ENCODE results near the gene A1BG.
"Not testable (repeated sequence)": the region's sequence is repeated elsewhere in the genome, so short reads cannot be mapped to it uniquely, and the experiment has no call there.

A1BG gene

DNA sequence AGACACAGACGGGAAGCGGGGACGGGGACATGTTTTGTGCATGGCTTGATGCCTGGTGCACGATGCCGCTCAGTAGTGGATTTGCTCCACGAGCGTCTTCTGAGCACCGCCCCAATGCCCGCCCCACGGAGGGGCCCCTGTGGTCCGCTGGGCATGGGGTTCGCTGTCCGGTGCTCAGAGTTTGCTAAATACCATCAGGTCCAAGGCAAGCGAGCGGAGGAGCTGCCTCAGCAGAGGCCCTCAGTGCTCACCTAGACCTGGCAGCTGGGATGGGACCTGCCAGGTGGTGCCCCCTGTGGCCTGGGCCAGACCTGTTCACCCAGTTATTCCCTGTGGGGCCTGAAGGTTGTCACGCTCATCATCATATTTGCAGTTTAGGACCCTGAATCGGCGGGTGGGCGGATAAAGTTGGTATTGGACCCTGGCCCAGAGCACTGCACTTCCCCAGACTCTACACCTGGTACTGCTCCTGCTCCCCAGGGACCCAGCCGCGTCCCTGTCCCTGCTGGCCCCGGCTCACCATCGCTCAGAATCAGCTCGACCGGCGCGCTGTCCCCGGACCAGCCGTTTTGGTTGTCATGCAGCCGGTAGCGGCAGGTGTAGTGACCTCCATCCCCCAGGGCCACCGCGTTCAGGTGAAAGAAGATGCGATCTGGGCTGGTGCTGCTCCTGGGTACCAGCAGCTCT lies 2.3 kb downstream of the A1BG start:
- TF ChIP-seq Cebpa-rat (IDR thresholded peaks at IDR 0.05), result no peak
- peaks cover 18 to 61% (median 54%) of the 10 kb centered on the region in 11 experiments for H4K20me1 ChIP-seq
- H3K9ac ChIP-seq, result peak overlapping the region; percentile 65 to 91 (median 85); a peak in 19 of 22 replicates
- H3K36me3 ChIP-seq, result peaks cover 0 to 42% (median 25%) of the 10 kb centered on the region in 11 experiments; a peak in 17 of 22 replicates
- peak overlapping the region; percentile 86 to 99 (median 96) for H3K4me2 ChIP-seq
- peak overlapping the region in 9 of 10 experiments; percentile 50 to 88 (median 76); a peak in 16 of 20 replicates for H3K4me3 ChIP-seq
- H3K27me3 ChIP-seq, result peaks cover 10 to 20% (median 12%) of the 10 kb centered on the region in 11 experiments
- H3K4me1 ChIP-seq, result peaks cover 42 to 67% (median 55%) of the 10 kb centered on the region in 10 experiments
- H3K27ac ChIP-seq, result peak overlapping the region in 8 of 11 experiments; percentile 78 to 98 (median 86); a peak in 11 of 22 replicates
- no peaks in the 10 kb centered on the region for H3K9me3 ChIP-seq (replicated peaks in 1 of 11)

DNA sequence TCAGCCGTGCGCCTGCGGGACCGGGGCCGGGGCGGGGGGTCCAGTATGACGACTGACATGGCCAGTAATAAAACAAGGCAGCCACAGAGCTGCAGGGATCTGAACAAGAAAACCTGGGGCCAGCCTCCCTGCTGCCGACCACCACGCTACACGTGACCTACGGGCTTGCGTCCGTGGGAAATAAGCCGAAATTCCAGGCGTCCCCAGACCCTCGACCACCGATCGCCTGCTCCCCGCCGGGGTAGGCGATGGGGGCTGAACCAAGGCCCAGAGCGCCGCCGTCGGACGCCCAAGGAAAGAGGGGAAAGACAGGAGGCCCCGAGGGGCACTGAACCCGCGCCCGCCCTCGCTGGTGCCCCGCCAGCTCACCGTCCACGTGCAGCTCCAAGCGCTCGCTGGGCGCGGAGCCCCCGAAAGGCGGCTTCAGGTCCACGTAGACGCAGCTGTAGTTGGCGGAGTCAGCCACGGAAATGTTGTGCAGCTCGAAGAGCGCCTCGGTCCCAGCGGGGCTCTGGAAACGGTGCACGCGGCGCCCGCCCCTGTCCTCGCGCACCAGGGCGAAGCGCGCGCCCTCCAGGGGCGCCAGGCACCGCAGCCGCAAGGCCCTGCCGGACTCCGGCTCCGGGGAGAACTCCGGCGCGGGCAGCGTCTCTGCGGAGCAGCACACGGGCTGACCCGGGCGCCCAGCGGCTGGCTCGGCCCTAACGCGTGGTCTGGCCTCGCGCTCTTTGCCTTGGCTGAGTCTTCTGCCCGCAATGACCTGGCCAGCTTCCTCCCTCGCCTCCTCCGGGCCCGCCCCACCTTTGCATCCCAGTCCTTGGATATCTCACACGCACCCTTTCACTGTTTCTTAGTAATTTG lies 3.1 kb downstream of the A1BG start:
- Histone ChIP-seq H3K4me3 (peak overlapping the region; percentile 47 to 88 (median 75)), H3K27me3 (peaks cover 2 to 12% (median 4%) of the 10 kb centered on the region in 11 experiments; a peak in 21 of 22 replicates)
- no peak for TF ChIP-seq Cebpa-rat (IDR thresholded peaks at IDR 0.05)

DNA sequence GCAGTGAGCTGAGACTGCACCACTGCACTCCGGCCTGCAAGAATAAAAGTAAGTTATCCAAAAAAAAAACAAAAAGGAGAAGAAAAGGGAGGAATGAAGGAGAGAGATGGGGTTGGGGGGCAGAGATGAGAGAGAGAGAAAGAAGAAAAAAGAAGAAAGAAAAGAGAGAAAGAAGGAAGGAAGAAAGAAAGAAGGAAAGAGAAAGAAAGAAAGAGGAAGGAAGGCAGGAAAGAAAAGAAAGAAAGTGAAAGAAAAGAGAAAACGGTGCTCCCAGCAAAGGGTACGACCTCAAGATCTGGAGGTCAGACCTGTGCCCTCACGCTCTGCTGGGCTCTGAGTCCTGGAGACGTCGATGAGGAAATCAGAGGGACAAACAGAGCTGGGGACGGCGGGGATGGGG lies 3.7 kb downstream of the A1BG start:
- Histone ChIP-seq H3K4me1 (peaks cover 46 to 70% (median 61%) of the 10 kb centered on the region in 10 experiments), H3K9me3 (replicated peaks in 1 of 11) (no peaks in the 10 kb centered on the region), H3K9ac (peak overlapping the region; percentile 65 to 91 (median 85); a peak in 21 of 22 replicates), H3K27ac (peak overlapping the region in 10 of 11 experiments; percentile 27 to 98 (median 83); a peak in 19 of 22 replicates), H3K27me3 (peaks cover 0 to 5% (median 0%) of the 10 kb centered on the region in 11 experiments; a peak in 5 of 22 replicates), H3K36me3 (peaks cover 0 to 51% (median 29%) of the 10 kb centered on the region in 11 experiments; a peak in 19 of 22 replicates), H4K20me1 (peaks cover 18 to 50% (median 40%) of the 10 kb centered on the region in 11 experiments; a peak in 20 of 22 replicates), H3K4me3 (peak overlapping the region; percentile 47 to 88 (median 75)), H3K4me2 (peak overlapping the region; percentile 86 to 99 (median 96))
- TF ChIP-seq Cebpa-rat (IDR thresholded peaks at IDR 0.05), result no peak

More for the DNA sequence above, 3.1 kb downstream of the A1BG start:
- Histone ChIP-seq H3K36me3 (peaks cover 0 to 46% (median 25%) of the 10 kb centered on the region in 11 experiments; a peak in 18 of 22 replicates), H4K20me1 (peaks cover 18 to 56% (median 46%) of the 10 kb centered on the region in 11 experiments; a peak in 21 of 22 replicates), H3K9ac (peak overlapping the region; percentile 65 to 91 (median 85)), H3K27ac (peak overlapping the region in 10 of 11 experiments; percentile 27 to 98 (median 83); a peak in 19 of 22 replicates), H3K4me2 (peak overlapping the region; percentile 86 to 99 (median 96)), H3K9me3 (replicated peaks in 1 of 11) (no peaks in the 10 kb centered on the region), H3K4me1 (peaks cover 45 to 67% (median 55%) of the 10 kb centered on the region in 10 experiments)

DNA sequence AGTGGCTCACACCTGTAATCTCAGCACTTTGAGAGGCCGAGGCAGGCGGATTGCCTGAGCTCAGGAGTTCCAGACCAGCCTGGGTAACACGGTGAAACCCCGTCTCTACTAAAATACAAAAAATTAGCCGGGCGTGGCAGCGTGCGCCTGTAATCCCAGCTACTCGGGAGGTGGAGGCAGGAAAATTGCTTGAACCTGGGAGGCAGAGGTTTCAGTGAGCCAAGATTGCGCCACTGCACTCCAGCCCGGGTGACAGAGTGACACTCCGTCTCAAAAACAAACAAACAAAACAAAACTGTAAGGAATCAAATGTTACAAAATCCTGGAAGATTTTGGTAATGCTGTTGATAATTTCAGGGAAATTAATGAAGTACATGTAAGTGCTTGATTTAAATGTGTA lies 5.2 kb downstream of the A1BG start:
- Histone ChIP-seq H3K9me3 (replicated peaks in 1 of 11) (peaks cover 0 to 11% (median 7%) of the 10 kb centered on the region in 11 experiments; a peak in 10 of 22 replicates), H3K36me3 (peaks cover 5 to 52% (median 27%) of the 10 kb centered on the region in 11 experiments; a peak in 19 of 22 replicates), H3K9ac (peak overlapping the region; percentile 79 to 91 (median 86)), H4K20me1 (peaks cover 15 to 39% (median 28%) of the 10 kb centered on the region in 11 experiments; a peak in 18 of 22 replicates), H3K4me2 (peak overlapping the region; percentile 86 to 99 (median 96)), H3K4me1 (peaks cover 46 to 79% (median 64%) of the 10 kb centered on the region in 10 experiments), H3K27ac (peak overlapping the region; percentile 55 to 98 (median 87); a peak in 21 of 22 replicates), H3K4me3 (peak overlapping the region; percentile 72 to 93 (median 82))
- H3K27me3 ChIP-seq, result not testable (repeated sequence)
- peak in 4 of 11 experiments; percentile 18 to 43 (median 32); a peak in 2 of 22 replicates for TF ChIP-seq Cebpa-rat (IDR thresholded peaks at IDR 0.05)

DNA sequence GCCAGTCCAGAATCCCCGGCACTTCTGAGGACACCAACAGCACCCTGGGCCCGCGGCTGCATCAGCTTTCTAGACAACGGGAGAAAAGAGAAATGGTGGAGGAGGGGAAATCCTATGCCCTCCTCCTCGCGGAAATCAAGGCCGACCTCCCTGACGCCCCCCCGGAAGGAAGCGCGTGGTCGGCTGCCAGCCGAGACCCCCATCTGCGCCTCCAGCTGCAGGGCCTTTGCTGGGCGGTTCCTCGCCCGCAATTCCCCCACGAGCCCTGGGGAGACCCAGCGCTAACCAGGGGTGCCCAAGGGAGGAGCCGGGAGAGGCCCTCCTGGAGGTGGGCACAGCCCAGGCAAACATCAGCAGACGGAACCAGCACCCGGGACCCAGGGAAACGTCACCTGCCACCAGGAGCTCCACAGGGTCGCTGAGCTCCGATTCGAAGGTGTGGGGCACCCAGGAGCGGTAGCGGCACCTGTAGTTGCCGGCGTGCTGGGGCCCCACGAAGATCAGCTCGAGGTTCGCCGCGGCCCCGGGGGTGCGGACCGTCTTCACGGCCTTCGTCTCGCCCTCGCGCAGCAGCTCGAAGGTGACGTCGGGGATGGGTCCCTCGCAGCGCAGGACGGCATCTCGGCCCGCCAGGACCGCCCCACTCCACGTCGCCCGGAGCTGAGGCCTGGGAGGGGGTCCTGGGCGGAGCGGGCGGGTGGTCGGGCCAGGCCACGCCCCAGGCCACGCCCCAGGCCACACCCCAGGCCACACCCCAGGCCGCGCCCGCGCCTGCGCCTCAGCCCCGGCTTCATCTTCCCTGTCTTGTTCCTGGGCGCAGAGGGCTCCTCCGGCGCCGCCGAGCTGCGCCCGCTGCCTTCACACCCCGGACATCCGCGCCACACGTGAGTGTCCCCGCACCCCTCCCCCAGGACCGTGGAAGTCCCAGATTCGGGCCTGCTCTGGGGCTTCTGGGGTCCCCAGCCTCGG lies 6.0 kb downstream of the A1BG start:
- H3K4me1 ChIP-seq, result peaks cover 51 to 73% (median 64%) of the 10 kb centered on the region in 10 experiments
- H3K27me3 ChIP-seq, result no peaks in the 10 kb centered on the region
- peak overlapping the region; percentile 79 to 91 (median 86) for H3K9ac ChIP-seq
- H4K20me1 ChIP-seq, result peaks cover 15 to 31% (median 19%) of the 10 kb centered on the region in 11 experiments; a peak in 18 of 22 replicates
- peak overlapping the region; percentile 86 to 99 (median 96) for H3K4me2 ChIP-seq
- H3K9me3 ChIP-seq (replicated peaks in 1 of 11), result peaks cover 0 to 11% (median 7%) of the 10 kb centered on the region in 11 experiments; a peak in 10 of 22 replicates
- peak overlapping the region; percentile 72 to 98 (median 87) for H3K27ac ChIP-seq
- peak overlapping the region; percentile 72 to 93 (median 82) for H3K4me3 ChIP-seq
- H3K36me3 ChIP-seq, result peaks cover 8 to 51% (median 30%) of the 10 kb centered on the region in 11 experiments; a peak in 20 of 22 replicates
- TF ChIP-seq Cebpa-rat (IDR thresholded peaks at IDR 0.05), result no peak

DNA sequence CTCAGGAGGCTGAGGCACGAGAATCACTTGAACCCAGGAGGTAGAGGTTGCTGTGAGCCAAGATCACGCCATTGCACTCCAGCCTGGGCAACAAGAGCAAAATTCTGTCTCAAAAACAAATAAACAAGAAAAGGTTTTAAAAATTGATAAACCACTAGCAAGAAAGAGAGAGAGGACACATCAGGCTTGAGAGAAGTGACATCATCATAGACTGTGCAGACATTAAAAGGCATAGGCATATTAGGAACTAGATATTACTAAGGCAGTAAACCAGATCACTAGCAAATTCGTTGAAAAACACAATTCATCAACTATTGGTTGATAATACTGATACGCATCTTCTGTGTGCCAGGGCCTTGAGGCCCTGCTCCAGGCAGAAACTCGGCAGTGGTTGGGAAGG lies 7.7 kb downstream of the A1BG start:
- H4K20me1 ChIP-seq, result peaks cover 3 to 31% (median 12%) of the 10 kb centered on the region in 11 experiments; a peak in 17 of 22 replicates
- no peak for TF ChIP-seq Cebpa-rat (IDR thresholded peaks at IDR 0.05)
- H3K36me3 ChIP-seq, result peaks cover 0 to 52% (median 31%) of the 10 kb centered on the region in 11 experiments; a peak in 20 of 22 replicates
- peaks cover 42 to 61% (median 55%) of the 10 kb centered on the region in 10 experiments for H3K4me1 ChIP-seq
- H3K4me2 ChIP-seq, result peak overlapping the region; percentile 86 to 99 (median 96)
- peak overlapping the region in 8 of 11 experiments; percentile 79 to 91 (median 89); a peak in 10 of 22 replicates for H3K9ac ChIP-seq
- peak overlapping the region in 4 of 10 experiments; percentile 78 to 88 (median 86); a peak in 2 of 20 replicates for H3K4me3 ChIP-seq
- peaks cover 0 to 11% (median 7%) of the 10 kb centered on the region in 11 experiments; a peak in 10 of 22 replicates for H3K9me3 ChIP-seq (replicated peaks in 1 of 11)
- peak overlapping the region in 6 of 11 experiments; percentile 81 to 98 (median 89); a peak in 11 of 22 replicates for H3K27ac ChIP-seq
- no peaks in the 10 kb centered on the region for H3K27me3 ChIP-seq
